ENCODE data around the gene NSMCE3.

DNA sequence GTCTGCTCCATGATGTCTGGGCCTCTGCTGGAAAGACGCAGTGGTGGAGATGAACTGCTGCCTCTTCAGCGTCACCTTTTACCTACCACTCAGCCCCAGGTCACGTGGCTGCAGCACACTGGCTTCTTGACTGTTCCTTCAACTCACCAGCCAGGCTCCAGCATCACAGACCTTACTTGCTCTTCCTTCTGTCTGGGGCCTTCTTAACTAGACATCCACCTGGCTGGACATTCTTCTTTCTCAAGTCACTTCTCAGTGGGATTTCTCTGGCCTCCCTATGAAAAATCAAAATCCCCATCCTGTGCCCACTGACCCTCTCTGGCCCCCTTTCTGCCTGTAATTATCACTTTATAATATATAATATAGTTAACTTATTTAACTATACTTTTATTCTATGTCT lies 29.7 kb upstream of the NSMCE3 start:
- no peak for TF ChIP-seq GATA2 (IDR thresholded peaks at IDR 0.05; ENCODE audit: low read depth, low read length)
- no peak for TF ChIP-seq GATA3 (IDR thresholded peaks at IDR 0.05; ENCODE audit: low read depth, low read length)
